Stimulated activated CD8-positive, alpha-beta memory T cell treated with anti-CD3 and anti-CD28 coated beads, Interleukin-12 subunit alpha, Interleukin-12 subunit beta, amount 100 ng/mL, for 4 hours (primary cell): ENCODE results near the gene ABCC1.
"Not testable (repeated sequence)": the region's sequence is repeated elsewhere in the genome, so short reads cannot be mapped to it uniquely, and the experiment has no call there.

Experiments
- DNase-seq: peaks from one replicate; pipeline ENCODE4 v3.0.0-alpha.2; 2020; ENCODE audit warnings: low read depth

Gene ABCC1

DNA sequence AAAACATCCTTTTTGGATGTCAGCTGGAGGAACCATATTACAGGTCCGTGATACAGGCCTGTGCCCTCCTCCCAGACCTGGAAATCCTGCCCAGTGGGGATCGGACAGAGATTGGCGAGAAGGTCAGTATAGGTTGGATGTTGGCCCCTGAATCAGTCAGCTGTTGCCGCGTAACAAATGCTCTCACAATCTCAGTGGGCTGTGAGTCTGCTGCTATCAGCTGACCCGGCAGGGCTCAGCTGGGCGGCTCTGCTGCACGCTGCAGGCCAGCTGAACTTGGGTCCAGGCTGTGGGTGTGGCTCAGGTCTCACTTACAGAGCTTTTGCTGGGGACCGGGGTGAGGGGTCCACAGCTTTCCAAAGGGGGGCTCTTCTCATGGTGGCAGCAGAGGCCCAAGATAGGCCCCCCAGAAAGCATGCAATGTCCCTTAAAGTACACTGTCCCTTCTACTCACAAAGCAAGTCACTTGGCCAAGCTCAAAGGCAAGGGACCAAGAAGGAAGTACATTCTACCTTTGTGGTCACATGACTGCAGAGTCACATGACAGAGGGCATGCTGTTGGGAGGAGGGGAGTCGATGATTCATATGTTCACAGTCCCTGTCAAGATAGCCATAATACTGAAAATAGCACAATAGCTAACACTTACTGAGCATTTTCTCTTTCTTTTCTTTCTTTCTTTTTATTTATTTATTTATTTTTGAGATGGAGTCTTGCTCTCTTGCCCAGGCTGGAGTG, 134.2 kb downstream of the ABCC1 start:
- DNase-seq = no peak

DNA sequence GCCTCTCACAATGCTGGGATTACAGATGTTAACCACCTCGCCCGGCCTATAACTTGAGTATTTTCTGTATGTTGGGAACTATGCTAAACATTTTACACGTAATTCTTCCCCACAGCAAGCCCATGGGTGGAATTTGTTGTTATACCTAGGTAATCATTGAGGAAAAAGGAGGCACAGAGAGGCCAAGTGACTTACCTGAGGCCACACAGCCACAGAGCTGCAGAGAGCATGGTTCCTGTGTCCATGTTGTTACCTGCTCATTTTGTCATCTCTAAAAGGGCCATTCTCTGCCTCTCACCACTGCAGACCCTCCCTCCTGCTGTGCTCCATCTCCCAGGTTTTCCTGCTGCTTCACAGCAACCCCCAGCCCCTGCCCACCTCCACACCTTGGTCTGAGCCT, 135.5 kb downstream of the ABCC1 start:
- DNase-seq = no peak

- no peak for DNase-seq
These were observed 137.4 kb downstream of the ABCC1 start for GRCh38 chr16:16086653-16087446.

GRCh38 chr16:16090238-16090637, 140.8 kb downstream of the ABCC1 start:
- no peak for DNase-seq

- no peak for DNase-seq
These were observed 143.7 kb downstream of the ABCC1 start for GRCh38 chr16:16092925-16093627.

- DNase-seq = no peak
These were observed 144.4 kb downstream of the ABCC1 start for GRCh38 chr16:16093628-16094332.

GRCh38 chr16:16095646-16096045, 146.2 kb downstream of the ABCC1 start:
- DNase-seq = no peak

DNA sequence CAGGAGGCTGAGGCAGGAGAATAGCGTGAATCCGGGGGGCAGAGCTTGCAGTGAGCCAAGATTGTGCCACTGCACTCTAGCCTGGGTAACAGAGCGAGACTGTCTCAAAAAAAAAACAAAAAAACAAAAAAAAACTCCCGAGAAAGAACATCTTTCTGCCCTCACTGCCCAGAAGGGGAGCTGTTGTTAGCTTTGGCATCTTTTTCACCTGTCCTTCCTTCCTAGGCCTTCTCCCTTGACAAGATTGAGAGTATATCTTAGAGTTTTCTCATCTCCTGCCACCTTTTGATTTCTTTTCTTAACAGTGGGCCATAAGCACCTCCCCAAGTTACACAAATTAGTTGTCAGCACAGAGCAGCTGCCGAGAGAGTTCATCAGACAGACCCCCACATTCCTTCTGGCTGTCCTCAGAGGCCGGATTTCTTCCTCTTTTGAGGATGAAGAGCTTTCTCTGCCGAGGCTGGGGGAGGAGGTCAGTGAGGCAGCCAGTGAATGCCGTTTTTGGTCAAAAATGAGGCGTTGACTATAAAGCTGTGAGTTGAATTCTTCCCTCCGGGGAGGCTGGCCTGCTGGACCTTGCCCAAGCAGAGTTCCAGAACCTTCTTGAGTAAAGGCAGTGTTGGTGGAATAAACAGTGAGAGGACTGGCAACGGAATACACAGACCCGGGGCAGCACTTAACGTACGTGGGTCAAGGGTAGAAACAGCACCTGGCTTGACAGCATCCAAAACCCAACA, 146.9 kb downstream of the ABCC1 start:
- no peak for DNase-seq

GRCh38 chr16:16096858-16097213, 147.4 kb downstream of the ABCC1 start:
- DNase-seq = no peak

- DNase-seq = no peak
These were observed 149.9 kb downstream of the ABCC1 start for GRCh38 chr16:16099320-16099719.

DNA sequence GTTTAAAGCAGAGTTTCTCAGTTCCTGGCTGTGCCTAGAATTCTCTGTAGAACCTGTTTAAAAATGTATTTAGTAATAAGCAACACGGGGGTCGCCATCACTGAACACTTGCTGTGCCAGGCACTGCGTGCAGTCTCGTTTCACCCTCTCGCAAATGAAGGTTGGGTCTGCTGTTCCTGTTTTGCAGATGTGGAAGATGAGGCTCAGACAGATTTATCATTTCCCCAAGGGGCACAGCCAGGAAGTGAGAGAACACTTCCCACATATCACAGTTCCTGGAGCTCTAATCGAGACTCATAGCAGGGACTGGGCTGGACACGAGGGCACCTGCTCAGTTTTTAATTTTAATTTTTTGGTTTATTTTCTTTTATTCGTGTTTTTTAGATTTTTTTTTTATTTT, 151.2 kb downstream of the ABCC1 start:
- DNase-seq = no peak

- no peak for DNase-seq
These were observed 152.2 kb downstream of the ABCC1 start for GRCh38 chr16:16101585-16101984.

- no peak for DNase-seq
These were observed 153.3 kb downstream of the ABCC1 start for GRCh38 chr16:16102738-16103137.

DNA sequence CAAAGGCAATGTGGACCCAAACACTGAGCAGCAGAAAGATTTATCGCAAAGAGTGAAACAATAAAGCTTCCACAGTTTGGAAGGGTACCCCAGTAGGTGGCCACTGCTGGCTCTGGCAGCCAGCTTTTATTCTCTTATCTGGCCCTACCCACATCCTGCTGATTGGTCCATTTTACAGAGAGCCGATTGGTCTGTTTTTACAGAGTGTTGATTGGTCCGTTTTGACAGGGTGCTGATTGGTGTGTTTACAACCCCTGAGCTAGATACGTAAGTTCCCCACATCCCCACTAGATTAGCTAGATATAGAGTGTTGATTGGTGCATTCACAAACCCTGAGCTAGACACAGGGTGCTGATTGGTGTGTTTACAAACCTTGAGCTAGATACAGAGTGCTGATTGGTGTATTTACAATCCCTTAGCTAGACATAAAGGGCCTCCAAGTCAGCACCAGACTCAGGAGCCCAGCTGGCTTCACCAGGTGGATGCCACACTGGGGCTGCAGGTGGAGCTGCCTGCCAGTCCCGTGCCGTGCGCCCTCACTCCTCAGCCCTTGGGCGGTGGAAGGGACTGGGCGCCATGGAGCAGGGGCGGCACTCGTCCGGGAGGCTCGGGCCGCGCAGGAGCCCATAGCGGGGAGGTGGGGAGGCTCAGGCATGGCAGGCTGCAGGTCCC, 154.9 kb downstream of the ABCC1 start:
- DNase-seq = not testable (repeated sequence)

DNA sequence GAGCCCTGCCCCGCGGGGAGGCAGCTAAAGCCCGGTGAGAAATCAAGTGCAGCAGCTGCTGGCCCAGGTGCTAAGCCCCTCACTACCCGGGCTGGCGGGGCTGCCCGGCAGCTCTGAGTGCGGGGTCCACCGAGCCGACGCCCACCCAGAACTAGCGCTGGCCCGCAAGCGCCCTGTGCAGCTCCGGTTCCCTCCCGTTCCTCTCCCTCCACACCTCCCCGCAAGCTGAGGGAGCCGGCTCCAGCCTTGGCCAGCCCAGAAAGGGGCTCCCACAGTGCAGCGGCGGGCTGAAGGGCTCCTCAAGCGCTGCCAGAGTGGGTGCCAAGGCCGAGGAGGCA, 155.4 kb downstream of the ABCC1 start:
- DNase-seq = not testable (repeated sequence)

DNA sequence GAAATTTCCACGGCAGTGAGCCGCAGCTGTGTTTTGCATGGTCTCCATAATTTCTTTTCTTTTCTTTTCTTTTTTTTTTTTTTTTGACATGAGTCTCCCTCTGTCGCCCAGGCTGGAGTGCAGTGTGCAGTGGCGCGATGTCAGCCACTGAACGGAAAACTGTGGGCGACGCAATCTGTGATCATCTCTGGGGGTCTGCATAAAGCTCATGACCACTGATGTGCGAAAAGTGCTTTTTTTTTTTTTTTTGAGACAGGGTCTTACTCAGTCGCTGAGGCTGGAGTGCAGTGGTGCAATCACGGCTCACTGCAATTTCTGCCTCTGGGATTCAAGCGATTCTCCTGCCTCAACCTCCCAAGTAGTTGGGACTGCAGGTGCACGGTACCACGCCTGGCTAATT, 156.2 kb downstream of the ABCC1 start:
- no peak for DNase-seq

GRCh38 chr16:16106466-16106865, 157.1 kb downstream of the ABCC1 start:
- DNase-seq = no peak

- DNase-seq = no peak
These were observed 158.4 kb downstream of the ABCC1 start for GRCh38 chr16:16107839-16108238.

- no peak for DNase-seq
These were observed 159.3 kb downstream of the ABCC1 start for GRCh38 chr16:16108759-16109158.

DNA sequence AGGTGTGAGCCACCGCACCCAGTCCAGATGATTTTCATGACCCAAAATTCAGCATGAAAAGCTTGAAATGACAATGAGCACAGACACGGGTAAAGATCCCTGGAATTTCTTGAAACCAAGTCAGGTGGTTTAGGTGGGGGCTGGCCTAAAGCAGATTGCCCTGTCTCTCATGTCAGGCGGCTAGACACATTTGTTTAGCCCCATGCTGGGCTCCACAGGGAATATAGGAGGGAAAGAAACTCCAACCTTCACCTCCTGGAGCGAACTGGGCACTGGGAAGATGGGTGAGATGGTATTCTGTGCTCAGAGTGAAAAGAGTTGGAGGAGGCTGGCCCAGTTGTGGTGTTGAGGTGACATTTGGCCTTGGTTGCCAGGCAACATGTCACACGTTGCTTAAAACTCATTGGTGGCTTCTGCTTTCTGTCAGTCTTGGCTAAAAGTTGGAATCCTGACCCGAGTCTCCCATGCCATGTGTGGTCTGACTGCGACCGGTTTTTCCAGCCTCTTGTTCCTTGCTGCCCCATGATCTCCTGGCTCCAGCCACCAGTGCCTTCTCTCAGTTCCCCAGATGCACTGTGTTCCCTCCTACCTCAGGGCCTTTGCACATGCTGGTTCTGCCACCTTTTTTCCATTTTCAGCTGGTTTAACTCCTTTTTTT, 160.2 kb downstream of the ABCC1 start:
- DNase-seq = no peak

- no peak for DNase-seq
These were observed 160.7 kb downstream of the ABCC1 start for GRCh38 chr16:16110111-16110490.
